GM18861 (cell line): Measurements from ENCODE around the gene NXN.
"Not testable (repeated sequence)": the region's sequence is repeated elsewhere in the genome, so short reads cannot be mapped to it uniquely, and the experiment has no call there.

Experiments
- ATAC-seq: cut with Tn5 transposase; IDR thresholded peaks from one replicate; pipeline ENCODE4 v1.9.1; 2021; ENCODE audit not compliant: unreplicated experiment

The NXN gene

DNA sequence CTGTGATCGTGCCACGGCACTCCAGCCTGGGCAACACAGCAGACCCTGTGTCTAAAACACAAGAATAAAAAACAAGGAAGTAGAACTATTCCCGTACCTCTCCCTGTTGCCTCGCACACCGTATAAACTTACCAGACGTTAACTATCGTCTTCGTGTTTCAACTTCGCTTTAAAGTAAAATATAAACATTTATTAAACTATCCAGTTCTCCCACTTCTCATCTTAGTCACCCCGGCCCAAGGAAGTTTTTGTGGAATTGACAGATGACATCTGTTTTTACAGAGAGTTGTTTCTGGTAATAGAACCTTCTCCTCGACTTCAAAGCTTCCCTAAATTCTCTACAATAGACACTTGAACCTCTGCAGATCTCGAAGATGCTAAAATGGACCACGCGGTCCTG lies 83.1 kb downstream of the NXN start:
- no peak for ATAC-seq

DNA sequence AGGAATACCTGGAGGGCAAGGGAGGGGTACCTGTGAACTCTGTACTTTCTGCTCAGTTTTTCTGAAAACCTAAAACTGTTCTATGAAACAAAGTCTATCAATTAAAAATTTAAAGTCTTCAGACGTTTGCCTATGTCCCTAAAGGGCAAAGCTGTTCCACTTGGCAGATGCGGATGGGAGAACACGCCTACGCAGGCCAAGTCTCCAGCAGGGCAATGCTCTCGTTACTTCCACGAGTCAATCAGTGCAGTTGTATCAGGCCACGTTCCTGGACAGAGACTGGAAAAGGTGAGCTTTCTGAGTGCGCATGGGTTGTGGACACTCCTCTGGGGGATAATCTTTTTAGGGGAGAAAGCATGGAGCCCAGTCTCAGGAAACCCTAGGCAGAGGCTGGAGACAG lies 86.6 kb downstream of the NXN start:
- ATAC-seq: no peak

DNA sequence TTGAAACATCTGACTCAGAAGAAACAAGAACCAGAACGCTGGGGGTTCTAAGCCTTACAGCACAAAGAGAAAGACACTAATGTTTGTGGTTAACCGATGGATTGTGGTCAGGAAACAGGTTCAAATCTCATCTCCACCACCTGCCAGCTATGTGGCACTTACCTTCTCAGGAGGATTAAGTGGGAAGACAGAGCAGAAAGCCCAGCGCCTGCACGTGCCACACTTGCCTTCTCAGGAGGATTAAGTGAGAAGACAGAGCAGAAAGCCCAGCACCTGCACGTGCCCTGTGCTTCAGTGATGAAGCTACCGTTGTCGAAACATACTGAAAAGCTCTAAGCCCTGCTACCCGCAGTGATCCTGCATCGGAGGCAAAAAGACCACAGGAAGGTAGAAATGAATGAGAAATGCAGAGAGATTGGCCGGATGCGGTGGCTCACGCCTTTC lies 90.6 kb downstream of the NXN start:
- no peak for ATAC-seq

DNA sequence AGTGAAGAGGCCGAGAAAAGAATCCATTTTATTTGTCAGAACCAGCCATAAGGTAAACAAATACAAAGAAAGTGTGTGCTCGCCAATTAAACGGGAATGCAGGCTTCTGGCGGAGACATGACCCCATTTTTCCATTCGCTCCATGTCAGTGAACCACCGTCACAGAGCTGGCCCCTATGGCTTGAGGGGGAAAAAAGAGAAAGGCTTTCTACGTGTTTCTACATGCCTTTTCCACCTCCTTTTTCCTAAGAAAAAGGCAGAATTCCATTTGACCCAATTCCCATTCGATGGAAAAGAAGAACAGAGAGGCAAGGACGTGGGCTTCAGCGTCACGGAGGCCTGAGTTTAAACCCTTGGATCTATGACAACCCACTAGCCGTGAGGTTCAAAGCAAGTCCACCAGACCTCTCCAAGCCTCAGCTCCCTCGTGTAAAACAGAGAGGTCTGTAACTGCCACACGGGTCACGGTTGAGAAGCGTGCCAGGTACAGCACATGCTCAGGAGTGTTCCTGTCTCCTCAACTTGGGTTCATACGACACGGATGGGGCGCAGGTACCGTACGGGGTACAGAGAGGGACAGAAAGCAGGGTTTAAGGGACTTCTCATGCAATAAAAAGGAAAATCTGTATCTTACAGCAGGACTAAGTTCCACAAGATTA lies 91.9 kb downstream of the NXN start:
- ATAC-seq: no peak

DNA sequence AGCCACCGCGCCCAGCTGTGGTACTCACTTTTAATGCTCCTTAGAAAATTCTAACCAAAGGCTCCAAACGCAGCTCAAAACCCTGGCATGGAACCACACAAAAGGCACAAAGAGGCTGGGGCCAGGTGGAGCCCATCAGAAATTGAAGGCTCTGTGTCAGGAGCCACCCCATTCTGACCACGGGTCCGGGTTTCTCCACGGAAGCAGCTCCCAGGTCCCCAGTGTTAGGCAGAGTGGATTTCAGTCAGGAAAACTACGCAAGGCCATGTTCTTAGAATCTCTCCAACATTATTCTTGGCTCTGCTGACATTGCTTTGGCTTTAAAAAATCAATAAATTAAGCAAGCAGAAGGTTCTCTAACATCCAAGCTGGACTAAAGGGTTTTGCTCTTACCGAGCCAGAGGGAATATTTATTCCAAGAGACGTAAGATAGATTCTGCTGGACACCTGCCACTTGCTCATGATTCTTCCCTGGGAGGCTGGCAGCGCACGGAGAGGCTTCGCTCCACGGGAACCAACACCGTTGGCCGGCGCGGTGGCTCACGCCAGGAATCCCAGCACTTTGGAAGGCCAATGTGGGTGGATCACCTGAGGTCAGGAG lies 93.5 kb downstream of the NXN start:
- no peak for ATAC-seq

DNA sequence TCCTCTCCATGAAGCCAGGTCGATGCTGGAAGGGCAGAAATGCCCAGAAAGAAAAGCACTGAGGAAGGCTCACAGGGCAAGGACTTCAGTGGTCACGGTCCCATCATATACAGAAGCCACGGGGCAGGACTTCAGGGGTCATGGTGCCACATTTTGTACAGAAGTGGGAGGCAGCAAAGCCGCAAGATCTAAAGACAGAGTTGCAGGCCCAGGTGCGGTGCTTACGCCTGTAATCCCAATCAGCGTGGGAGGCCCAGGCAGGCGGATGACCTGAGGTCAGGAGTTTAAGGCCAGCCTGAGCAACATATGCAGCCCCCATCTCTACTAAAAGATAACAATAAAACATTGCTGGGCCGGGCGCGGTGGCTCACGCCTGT lies 96.0 kb downstream of the NXN start:
- no peak for ATAC-seq

DNA sequence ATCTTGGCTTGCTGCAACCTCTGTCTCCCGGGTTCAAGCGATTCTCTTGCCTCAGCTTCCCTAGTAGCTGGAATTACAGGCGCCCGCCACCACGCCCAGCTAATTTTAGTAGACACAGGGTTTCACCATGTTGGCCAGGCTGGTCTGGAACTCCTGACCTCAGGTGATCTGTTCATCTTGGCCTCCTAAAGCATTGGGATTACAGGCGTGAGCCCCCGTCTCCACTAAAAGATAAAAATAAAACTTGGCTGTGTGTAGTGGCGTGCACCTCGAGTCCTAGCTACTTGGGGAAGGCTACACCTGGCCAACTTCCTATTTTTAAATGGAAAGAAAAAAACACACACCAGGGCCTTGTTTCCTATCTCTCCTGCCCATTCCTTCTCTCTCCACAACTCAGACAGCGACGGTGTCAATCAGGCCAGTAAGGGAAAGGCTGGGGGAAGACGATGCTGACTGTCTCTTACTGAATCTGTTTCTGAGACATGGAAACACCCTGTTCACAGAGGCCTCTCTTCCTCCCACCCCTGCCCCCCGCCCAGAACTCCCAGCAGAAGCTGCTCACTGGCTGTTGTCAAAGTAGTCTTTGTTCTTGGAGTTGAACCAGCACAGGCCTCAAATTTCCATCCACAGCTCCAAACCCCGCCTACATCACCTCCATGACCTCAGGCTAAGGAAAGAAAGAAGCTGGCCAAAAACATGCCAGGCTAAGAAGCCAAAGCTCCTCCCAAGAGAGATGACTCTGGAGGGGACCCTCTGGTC lies 96.6 kb downstream of the NXN start:
- no peak for ATAC-seq

DNA sequence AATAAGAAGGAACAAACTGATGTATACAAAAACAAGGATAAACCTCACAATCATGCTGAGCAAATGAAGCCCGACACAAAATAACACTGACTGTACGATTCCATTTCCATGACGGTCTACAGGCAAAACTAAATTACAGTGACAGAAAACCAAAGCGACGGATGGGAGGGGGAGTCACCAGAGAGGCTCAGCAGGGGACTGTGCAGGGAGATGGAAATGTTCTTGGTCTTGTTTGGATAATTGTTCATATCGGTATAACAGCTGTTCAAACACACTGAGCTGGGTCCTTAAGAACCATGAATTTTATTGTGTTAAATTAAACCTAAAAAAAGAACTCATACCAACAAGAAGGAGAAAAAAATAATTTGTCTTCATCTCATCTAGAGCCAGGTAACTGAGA lies 97.8 kb downstream of the NXN start:
- no peak for ATAC-seq

DNA sequence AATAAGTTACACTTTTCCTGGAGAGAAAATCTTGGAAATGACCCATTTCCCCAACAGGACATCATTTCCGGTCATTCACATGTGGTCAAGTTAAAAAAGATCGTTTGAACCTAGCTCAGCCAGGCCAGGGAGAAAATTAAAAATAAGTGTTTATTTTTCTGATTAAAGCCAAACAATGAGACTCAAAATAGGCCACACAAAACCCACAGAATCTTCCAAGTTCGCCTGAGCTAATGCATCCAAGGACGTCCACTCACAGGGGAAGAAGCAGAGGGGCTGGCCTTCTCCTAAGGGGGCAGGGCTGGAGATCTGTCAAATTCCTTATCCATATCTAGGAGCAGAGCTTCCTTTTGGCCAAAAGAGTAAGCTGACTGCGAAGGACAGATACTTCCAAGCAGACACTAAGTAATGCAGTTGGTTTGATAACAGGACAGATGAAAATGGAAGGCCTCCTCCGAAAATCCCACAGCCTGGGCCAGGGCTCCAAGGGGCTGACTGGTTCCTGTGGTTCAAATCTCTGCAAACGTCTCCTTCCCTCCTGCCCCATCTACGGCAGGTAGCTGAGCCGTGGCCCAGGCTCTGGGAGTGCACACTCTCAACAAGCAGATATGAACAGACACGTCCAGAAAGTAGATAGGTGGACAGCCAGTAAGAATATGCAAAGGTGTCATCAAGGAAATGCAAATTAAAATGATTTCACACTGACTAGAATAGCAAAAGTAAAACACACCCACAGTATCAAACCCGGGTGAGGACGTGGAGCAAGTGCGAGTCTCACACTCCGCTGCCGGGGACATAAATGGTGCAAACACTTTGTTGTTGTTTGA lies 98.9 kb downstream of the NXN start:
- no peak for ATAC-seq

DNA sequence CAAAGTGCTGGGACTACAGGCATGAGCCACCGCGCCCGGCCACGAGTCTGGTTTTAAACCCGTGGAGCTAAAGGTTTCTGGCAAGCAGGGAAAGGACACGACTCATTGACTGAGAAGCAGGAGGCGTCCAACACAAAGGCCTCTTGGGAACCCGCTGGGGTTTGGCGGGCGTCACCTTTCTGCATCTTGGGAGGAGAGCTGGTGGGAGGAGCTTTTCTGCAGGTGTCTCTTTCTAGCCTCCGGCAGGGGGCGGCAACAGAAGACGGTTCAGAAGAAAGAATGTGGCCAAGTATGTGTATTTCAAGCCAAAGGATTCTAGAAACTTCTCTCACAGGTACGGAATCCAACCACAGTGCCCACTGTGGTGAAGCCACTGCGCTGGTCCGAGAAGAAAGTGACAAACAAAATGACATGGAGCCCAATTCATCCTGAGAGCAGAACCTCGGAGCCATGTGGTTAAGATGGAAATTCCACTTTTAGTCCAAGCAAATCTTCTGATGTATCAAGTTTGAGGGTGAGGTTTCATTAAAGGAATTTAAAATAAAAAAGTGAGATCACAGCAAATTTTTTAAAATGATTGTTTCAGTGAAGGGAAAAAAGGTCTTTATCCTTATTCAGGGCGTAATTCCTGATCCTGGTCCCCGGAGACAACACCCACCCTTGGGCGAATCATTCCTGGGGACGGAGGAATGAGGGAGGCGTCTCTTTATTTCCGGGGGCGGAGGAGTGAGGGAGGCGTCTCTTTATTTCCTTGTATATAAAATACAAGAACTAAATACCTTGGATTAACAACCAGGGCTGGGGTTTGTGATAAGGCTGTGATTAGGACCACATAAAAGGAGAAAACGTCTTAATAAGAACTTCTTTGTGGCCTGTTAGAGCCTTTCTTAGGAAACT lies 99.8 kb downstream of the NXN start:
- ATAC-seq: no peak

DNA sequence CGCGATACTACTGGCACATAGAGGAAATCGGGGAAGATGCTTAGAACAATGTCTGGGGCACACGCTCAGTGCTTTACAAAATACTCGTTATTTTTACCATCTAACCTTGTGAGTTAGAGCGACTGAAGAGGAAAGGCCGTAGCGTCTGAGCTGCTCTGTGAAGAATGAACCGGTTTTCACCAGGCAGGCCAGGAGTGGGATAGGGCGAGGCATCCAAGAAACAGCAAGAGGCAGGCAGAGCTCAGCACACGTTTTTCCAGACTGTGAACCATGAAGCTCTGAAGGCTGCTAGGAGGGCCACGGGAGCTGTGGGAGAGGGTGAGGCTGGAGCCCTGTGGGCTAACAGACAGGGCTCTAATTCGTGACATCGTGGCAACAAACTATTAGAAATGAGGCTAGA lies 101.9 kb downstream of the NXN start:
- no peak for ATAC-seq

DNA sequence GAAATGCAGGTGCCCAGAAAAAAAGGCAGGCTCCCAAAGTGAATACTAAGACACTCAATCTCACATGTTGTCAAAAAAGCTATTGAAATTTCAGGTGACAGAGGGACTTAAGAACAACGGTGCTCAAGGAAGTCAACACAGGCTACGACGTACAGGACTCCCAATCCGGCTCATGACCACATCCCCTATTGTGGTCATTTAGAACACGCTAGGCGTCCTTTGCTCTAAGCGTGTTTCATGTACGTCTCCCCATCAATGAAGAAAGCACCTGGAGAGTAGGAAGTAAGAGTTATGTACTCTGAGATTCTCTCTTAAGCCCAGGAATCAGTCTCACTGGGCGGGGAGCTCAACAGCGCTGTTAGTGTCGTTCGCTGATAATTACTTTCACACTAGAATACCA lies 103.3 kb downstream of the NXN start:
- ATAC-seq: no peak

DNA sequence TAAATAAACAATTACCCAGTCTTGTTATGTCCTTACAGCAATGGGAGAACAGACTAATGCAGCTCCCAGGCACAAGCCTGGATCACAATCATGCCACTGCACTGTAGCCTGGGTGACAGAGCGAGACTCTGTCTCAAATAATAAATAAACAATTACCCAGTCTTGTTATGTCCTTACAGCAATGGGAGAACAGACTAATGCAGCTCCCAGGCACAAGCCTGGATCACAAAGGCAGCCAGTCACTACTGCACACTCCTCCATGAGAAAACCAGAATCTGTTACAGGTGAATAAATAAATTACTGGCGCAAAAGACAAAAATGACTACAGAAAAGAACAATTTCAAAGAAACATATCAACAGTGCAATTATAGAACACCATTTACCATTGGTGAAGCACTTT lies 105.0 kb downstream of the NXN start:
- ATAC-seq: not testable (repeated sequence)

DNA sequence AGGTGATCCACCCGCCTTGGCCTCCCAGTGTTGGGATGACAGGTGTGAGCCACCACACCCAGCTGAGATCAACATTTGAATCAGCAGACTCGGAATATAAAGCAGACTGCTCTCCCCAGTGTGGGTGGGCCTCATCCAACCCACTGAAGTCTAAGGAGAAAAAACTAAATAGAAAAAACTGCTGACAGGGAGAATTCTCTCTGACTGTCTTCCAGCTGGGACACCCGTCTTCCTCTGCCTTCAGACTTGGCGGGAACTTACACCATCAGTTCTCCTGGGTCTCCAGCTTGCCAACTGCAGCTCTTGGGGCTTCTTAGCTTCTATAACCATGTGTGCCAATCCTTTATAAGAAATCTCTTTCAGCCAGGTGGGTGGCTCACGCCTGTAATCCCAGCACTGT lies 106.7 kb downstream of the NXN start:
- no peak for ATAC-seq

DNA sequence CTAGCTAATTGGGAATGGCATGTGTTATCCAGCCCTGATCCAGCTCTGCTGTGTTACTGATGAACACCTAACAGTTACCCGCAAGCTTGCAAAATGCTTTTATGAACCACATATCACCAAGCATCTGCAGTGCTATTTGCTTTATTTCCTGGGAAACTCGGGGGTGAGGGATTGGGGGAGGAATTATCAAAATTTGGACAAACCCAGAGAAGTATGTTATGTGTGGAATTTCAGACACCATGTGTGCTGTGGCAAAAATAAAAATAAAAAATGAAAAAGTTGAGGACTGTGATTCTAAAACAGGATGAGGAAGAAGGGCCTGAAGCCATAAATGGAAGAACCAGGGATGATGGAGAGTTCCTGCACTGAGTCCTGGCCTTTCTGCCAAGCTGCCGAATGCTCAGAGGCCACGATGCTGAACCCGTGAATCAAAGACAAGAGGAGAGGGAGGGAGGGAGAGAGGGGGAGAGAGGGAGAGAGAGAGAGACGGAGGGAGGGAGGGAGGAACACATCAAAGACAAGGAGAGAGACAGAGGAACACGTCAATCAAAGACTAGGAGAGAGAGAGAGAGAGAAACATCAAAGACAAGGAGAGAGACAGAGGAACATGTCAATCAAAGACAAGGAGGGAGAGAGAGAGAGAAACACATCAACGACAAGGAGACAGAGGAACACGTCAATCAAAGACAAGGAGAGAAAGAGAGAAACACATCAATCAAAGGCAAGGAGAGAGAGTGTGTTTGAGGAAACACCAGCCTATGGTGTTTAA lies 107.6 kb downstream of the NXN start:
- no peak for ATAC-seq

DNA sequence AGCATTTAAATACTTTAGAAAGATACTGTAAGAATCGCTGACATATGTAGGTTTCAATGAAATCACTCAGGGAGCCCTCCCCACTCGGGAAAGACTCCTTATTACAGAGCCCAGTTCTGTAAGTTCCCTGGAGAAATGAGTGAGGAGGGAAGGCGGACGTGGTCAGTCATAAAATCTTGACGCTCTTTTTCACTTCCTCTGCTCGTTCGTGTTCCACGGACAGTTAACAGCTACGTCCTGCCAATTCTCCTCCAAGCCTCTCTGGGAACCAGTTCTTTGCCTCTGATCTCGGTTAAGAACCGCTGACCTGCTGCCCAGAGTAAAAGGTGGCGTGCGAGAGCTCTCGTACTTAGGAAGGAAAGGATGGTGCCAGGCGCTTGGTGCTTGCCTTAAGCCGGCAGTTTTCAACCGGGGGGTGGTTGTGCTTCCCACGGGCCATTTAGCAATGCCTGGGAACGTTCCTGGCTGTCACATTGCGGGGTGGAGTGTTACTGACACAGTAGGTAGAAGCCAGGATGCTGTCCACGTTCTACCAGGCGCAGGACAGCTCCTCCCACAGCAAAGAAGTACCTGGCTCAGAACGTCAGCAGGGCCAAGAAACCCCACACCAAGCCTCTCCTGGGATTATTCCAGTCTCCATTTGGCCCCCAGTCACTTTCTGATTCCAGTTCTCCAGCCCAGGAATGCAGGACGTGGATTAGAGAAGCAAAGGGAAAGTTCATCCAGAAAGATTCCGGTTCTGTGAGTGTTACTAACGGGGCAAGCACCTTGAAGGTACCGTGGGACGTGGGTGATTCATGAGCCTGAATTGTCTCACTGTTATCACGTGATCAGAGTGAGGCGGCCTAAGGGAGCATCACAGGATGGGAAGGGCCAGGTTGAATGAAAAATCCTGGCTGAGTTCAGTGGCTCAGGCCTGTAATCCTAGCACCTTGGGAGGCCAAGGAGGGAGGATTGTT lies 109.7 kb downstream of the NXN start:
- no peak for ATAC-seq

DNA sequence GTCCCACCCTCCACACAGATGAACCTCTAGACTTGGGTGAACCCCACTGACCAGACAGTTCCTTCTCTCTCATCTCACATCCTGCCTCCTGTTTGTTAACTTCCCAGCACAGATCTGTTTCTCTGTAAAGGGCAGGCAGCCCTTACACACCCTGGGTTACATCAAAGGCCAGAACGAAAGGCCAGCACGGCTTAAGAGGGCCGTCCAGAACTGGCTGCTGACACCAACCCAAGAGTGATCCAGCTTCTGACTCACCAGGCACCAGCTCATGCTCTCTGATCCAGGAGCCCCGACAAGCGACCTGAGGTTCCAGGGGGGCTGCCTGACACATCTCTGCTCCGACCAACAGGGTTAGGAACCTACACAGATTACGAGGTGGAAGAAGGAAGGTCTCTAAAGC lies 110.5 kb downstream of the NXN start:
- ATAC-seq: no peak

DNA sequence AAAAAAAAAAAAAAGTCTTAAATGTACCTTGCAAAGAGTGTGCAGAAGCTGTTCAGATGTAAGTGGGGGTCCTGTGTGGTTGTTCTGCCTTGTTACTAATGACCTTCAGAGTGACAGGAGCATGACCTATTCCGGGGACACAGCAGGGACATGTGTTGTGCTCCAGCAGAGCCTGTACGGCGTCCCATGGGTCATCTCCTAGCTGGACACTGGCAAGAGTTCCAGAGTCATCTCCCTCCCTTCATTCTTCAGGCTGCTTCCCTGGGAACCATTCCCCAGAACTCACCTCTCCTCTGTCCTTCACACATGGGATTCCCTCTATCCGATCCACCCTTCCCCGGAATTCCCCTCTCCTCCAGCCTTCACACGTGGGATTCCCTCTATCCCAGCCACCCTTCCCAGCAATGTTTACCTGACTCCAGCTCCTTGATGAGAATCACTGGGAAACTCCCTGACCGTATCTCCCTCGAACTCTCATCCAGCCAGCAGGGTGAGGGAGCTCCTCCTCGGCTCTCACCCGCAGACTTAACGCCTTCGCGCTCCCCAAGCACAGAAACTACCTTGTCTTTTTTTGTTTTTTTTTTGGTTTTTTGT lies 111.6 kb downstream of the NXN start:
- no peak for ATAC-seq
